Natural killer cell treated with Interleukin-12 subunit alpha and Interleukin-12 subunit beta and Interleukin-15 and Interleukin-18, amount 100 ng/mL, for 72 hours (primary cell): ENCODE measurements around the gene RPL37. TPM values are rescaled to one million over a fixed set of nuclear protein-coding genes. Genes with fewer than 3 reads are reported as not detected.
"Not testable (repeated sequence)": the region's sequence is repeated elsewhere in the genome, so short reads cannot be mapped to it uniquely, and the experiment has no call there.

ENCODE experiments used
- ATAC-seq, 2 donors: fragments of 150-1000 bp; cut with Tn5 transposase in 1 of 2; sonication (Bioruptor Pico), chemical (Tn5 transposase) in 1 of 2; 2 replicates each; pipeline ENCODE4 v1.10.0; 2021
- DNase-seq: peaks from one replicate; pipeline ENCODE4 v3.0.0; 2022; ENCODE audit warnings: low spot score
- H3K27ac Mint-ChIP-seq, 2 donors: 1 replicate in 1 of 2; 2 replicates in 1 of 2; pipeline ENCODE4 v1.8.0; 2022; ENCODE audit warnings: mixed read lengths in 2 of 2, mild to moderate bottlenecking in 1 of 2, moderate library complexity in 1 of 2
- H3K27me3 Mint-ChIP-seq, 2 donors: 1 replicate in 1 of 2; 2 replicates in 1 of 2; pipeline ENCODE4 v1.8.0; 2022; ENCODE audit warnings: mixed read lengths in 2 of 2
- H3K36me3 Mint-ChIP-seq: one replicate; pipeline ENCODE4 v1.8.0; 2022; ENCODE audit warnings: mixed read lengths
- H3K4me1 Mint-ChIP-seq, 2 donors: 1 replicate in 1 of 2; 2 replicates in 1 of 2; pipeline ENCODE4 v1.8.0; 2022; ENCODE audit warnings: low read depth in 2 of 2, mixed read lengths in 2 of 2, mild to moderate bottlenecking in 1 of 2
- H3K4me3 Mint-ChIP-seq: one replicate; pipeline ENCODE4 v1.8.0; 2022; ENCODE audit warnings: mixed read lengths
- H3K9me3 Mint-ChIP-seq: 2 replicates; pipeline ENCODE4 v1.8.0; 2022; ENCODE audit warnings: mixed read lengths
- total RNA-seq, 2 donors: library from RNA; stranded (reverse); gene quantifications; one replicate each; pipeline ENCODE4 v1.2.3, GENCODE V29; 2022

Gene RPL37
- total RNA-seq, 2 donors from 2014 or later = 886 to 1,034 TPM

GRCh38 chr5:40828690-40829661 is 6.0 kb downstream of the RPL37 start:
- Mint-ChIP-seq H3K4me3 (peak overlapping the region; percentile 9), H3K27ac (peak overlapping the region; percentile 2 to 42), H3K36me3 (peaks cover 52% of the 10 kb centered on the region), H3K27me3 (no peaks in the 10 kb centered on the region), H3K9me3 (no peaks in the 10 kb centered on the region), H3K4me1 (peaks cover 38 to 46% of the 10 kb centered on the region in 2 donors)
- DNase-seq (no peak), ATAC-seq (no peak)

- DNase-seq (no peak), ATAC-seq (no peak)
- Mint-ChIP-seq H3K36me3 (peaks cover 46% of the 10 kb centered on the region), H3K4me3 (no peak overlapping the region), H3K27ac (peak overlapping the region; percentile 42 to 62), H3K9me3 (no peaks in the 10 kb centered on the region), H3K27me3 (no peaks in the 10 kb centered on the region), H3K4me1 (peaks cover 31 to 40% of the 10 kb centered on the region in 2 donors)
Measured at GRCh38 chr5:40828021-40828631, 6.9 kb downstream of the RPL37 start.

DNA sequence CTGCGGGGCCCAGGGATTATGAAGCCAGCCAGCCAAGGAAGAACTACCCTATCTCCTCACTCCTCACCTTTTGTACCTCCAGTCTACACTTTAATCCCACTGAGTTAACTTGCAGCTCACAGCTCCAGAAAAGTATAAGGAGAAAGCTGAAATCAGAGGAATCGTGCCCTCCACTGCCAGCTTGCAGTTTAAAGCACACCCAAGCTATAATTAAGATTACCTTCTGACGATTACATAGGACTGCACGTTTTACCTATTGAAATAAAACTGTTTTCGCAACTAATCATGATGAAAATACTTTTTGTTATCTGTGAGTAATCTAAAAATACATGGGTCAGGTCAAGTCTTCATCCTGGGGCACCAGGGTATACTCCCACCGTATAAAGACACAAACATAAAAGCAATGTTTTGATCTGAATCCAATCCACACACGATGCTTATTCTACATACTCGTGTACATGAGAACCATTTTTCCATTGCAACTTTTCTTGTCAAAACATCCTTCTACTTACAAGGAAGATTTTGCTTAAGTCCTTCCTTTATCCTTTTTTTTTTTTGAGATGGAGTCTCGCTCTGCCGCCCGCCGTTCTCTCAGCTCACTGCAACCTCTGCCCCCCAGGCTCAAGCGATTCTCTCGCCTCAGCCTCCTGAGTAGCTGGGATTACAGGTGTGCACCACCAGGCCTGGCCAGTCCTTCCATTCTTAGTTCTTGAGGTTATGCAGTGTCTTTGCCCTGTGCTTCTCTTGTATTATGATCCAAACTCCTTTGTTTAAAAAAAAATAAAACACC is 7.6 kb downstream of the RPL37 start:
- DNase-seq (no peak), ATAC-seq (no peak)
- Mint-ChIP-seq H3K4me3 (no peak overlapping the region), H3K27me3 (no peaks in the 10 kb centered on the region), H3K9me3 (no peaks in the 10 kb centered on the region), H3K27ac (peak overlapping the region; percentile 42 to 62), H3K36me3 (peaks cover 38% of the 10 kb centered on the region), H3K4me1 (peaks cover 24 to 32% of the 10 kb centered on the region in 2 donors)

- Mint-ChIP-seq H3K4me3 (no peak overlapping the region), H3K9me3 (no peaks in the 10 kb centered on the region), H3K27ac (no peak overlapping the region), H3K4me1 (peaks cover 17 to 25% of the 10 kb centered on the region in 2 donors), H3K36me3 (peaks cover 31% of the 10 kb centered on the region), H3K27me3 (no peaks in the 10 kb centered on the region)
- ATAC-seq = no peak
- DNase-seq = no peak
Measured at GRCh38 chr5:40826489-40827187, 8.4 kb downstream of the RPL37 start.

- H3K4me3 Mint-ChIP-seq, H3K9me3 Mint-ChIP-seq, H3K27me3 Mint-ChIP-seq, DNase-seq, H3K27ac Mint-ChIP-seq: not testable (repeated sequence)
- ATAC-seq = peak in 1 of 2 donors; percentile 7
- peaks cover 24% of the 10 kb centered on the region for H3K36me3 Mint-ChIP-seq
- H3K4me1 Mint-ChIP-seq = peaks cover 14 to 20% of the 10 kb centered on the region in 2 donors
Measured at GRCh38 chr5:40825461-40826043, 9.5 kb downstream of the RPL37 start.

- ATAC-seq = peak in 1 of 2 donors; percentile 50
- peaks cover 4 to 8% of the 10 kb centered on the region in 2 donors for H3K4me1 Mint-ChIP-seq
- H3K27ac Mint-ChIP-seq = no peak overlapping the region
- no peaks in the 10 kb centered on the region for H3K27me3 Mint-ChIP-seq
- peaks cover 9% of the 10 kb centered on the region for H3K36me3 Mint-ChIP-seq
- H3K4me3 Mint-ChIP-seq = no peak overlapping the region
- no peak for DNase-seq
- H3K9me3 Mint-ChIP-seq = no peaks in the 10 kb centered on the region
Measured at GRCh38 chr5:40823459-40823858, 11.6 kb downstream of the RPL37 start.

DNA sequence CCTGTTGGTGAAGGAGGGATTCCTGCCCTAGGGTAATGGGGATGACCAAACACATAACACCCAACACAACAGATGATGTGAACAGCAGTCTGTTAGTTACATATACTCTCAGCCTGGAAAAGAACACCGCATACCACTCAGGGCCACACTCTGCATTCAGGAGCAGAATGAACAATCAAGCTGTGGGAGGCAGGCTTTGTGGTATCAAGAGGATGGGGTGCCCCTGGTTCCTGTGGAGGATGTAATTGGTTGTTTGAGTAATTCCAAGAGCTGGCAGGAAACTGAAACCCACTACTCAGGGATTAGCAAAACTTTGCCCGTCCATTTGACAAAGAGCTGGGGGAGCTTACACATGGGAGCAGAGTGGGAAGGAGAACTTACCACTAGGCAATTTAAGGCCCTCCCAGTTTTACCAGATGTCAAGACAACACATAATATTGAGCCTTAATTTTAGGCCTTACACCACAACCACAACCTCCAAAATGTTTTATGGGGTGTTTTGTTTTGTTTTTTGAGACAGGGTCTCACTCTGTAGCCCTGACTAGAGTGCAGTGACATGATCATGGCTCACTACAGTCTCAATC is 21.2 kb downstream of the RPL37 start:
- Mint-ChIP-seq H3K4me1 (peaks cover 2 to 5% of the 10 kb centered on the region in 2 donors), H3K27me3 (no peaks in the 10 kb centered on the region), H3K4me3 (peak overlapping the region; percentile 27), H3K9me3 (no peaks in the 10 kb centered on the region), H3K36me3 (no peaks in the 10 kb centered on the region), H3K27ac (no peak overlapping the region)
- DNase-seq (no peak), ATAC-seq (peak; percentile 63 to 87)

DNA sequence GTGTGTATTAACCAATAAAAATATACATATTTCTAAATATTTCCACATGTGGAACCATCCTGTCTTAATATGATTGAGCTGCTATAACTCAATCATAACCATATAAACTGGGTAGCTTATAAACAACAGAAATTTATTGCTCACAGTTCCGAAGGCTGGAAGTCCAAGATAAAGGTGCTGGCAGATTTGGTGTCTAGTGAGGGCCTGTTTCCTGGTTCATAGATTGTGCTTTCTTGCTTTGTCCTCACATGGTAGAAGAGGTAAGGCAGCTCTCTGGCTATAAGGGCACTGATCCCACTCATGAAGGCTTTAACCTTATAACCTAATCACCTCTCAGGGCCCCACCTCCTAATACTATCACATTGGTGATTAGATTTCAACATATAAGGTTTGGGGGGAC is 22.9 kb downstream of the RPL37 start:
- no peaks in the 10 kb centered on the region for H3K36me3 Mint-ChIP-seq
- ATAC-seq = no peak

GRCh38 chr5:40801771-40802562 is 33.1 kb downstream of the RPL37 start:
- H3K27me3 Mint-ChIP-seq = peaks cover 0 to 7% of the 10 kb centered on the region in 2 donors
- no peak overlapping the region for H3K27ac Mint-ChIP-seq
- no peaks in the 10 kb centered on the region for H3K9me3 Mint-ChIP-seq
- no peak for DNase-seq
- no peak for ATAC-seq
- H3K4me1 Mint-ChIP-seq = peaks cover 7 to 10% of the 10 kb centered on the region in 2 donors
- no peak overlapping the region for H3K4me3 Mint-ChIP-seq
- no peaks in the 10 kb centered on the region for H3K36me3 Mint-ChIP-seq

More for the DNA sequence above, 22.9 kb downstream of the RPL37 start:
- Mint-ChIP-seq H3K27me3 (no peaks in the 10 kb centered on the region), H3K4me1 (peaks cover 2 to 5% of the 10 kb centered on the region in 2 donors), H3K9me3 (no peaks in the 10 kb centered on the region), H3K4me3 (no peak overlapping the region), H3K27ac (no peak overlapping the region)
- DNase-seq = no peak

DNA sequence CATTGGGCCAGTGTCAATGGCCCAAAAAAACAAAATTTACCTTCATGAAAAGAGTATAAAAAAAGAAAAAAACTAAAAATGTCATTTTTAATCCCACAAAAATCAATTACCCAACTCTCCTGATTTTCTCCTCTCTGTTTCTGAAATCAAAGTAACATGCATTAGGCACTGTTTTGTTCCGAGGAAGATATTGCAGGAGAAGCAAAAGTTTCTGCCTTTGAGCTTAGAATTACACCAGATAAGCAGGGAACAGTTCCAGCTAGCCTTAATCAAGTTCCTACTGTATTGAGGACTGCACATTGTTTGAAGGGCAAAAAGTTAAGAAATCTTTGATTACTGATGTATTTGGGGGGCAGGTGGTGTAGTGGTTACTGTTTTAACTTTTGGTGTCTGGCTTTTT is 35.8 kb downstream of the RPL37 start:
- no peak for DNase-seq
- peak overlapping the region; percentile 85 to 92 for H3K27ac Mint-ChIP-seq
- H3K9me3 Mint-ChIP-seq = no peaks in the 10 kb centered on the region
- no peaks in the 10 kb centered on the region for H3K27me3 Mint-ChIP-seq
- peaks cover 29 to 33% of the 10 kb centered on the region in 2 donors for H3K4me1 Mint-ChIP-seq
- H3K36me3 Mint-ChIP-seq = no peaks in the 10 kb centered on the region
- peak overlapping the region; percentile 88 for H3K4me3 Mint-ChIP-seq
- ATAC-seq = no peak

DNA sequence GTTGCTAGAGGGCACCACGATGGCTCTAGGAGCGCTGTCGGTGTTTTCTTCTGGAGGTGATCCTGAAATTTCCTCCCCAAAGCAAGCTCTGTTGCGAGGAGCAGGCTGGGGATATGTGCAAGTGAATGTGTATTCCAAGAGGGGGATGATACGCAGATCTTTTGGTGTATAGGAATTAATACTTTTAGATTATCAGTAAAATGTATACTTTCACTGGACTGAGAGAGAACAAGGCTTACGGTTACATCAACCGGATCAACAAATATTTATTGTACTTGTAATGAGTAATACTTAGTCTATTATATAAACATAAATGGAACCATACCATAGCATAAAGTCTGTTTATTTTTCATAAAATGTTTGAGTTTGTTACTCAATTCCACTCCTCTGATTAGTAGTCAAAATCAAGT is 36.2 kb downstream of the RPL37 start:
- DNase-seq (no peak), ATAC-seq (no peak)
- no peaks in the 10 kb centered on the region for H3K27me3 Mint-ChIP-seq
- peak overlapping the region; percentile 88 for H3K4me3 Mint-ChIP-seq
- H3K36me3 Mint-ChIP-seq = no peaks in the 10 kb centered on the region
- peaks cover 33 to 38% of the 10 kb centered on the region in 2 donors for H3K4me1 Mint-ChIP-seq
- no peaks in the 10 kb centered on the region for H3K9me3 Mint-ChIP-seq
- H3K27ac Mint-ChIP-seq = peak overlapping the region; percentile 85 to 92
